AG09319 (cell line): ENCODE data around the gene GTF2F1.

Source experiments
- DNase-seq: peaks from one replicate; pipeline ENCODE4 v3.0.0-alpha.2; 2010; ENCODE audit warnings: low read depth; ENCODE audit errors: extremely low read depth
- CTCF ChIP-seq: IDR thresholded peaks from 2 replicates; pipeline ENCODE4 v1.5.1; 2011; ENCODE audit warnings: low read depth, mild to moderate bottlenecking, inconsistent platforms, low read length, moderate library complexity

Gene GTF2F1

GRCh38 chr19:6379744-6380143 lies 13.2 kb downstream of the GTF2F1 start:
- no peak for DNase-seq

DNA sequence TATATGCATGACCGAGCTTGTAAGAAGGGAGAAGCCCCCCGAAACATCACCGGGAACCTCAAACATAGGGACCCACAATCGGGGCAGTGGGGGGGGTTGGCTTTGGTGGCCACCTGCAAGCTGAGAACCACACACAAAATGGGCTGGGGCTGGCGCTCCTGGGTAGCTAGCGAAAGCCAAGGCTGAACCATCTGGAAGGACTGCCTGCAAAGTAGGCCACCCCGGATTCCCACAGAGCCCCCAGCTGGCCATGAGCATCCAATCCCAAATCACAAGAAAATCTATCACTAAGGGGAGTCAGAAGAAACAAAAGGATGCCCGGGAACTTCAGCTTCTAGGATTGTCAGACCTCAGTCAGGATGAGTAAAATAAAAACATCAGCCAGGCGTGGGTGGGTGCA lies 14.5 kb downstream of the GTF2F1 start:
- no peak for TF ChIP-seq CTCF
- no peak for DNase-seq

More at GRCh38 chr19:6379744-6380143, 13.2 kb downstream of the GTF2F1 start:
- TF ChIP-seq CTCF, result no peak

DNA sequence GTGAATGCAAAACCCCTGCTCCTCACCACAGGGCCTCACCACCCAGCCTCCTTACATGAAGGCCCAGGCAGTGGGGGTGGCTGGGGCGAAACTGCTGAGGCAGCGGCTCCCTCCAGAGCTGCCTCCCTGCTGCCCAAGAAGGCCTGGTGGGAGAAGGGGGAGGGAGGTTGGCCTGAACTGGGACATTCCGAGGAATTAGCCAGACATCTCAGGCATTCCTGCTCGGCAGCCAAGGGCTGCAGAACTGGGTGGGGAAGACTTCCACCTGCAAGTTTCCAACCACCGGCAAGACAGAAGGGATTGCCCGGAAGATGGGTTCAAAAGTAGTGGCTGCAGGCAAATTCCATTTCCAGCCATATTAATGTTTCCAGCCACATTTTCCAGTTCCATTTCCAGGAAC lies 14.9 kb downstream of the GTF2F1 start:
- no peak for DNase-seq
- TF ChIP-seq CTCF, result no peak

- no peak for TF ChIP-seq CTCF
- no peak for DNase-seq
Observed at GRCh38 chr19:6376512-6377190, 16.3 kb downstream of the GTF2F1 start.

GRCh38 chr19:6375411-6376010 lies 17.5 kb downstream of the GTF2F1 start, which contains the start of gene PSPN:
TSS of gene PSPN (minus strand) at chr19:6375933. CDS start at chr19:6375849, 84 bp downstream.
- no peak for DNase-seq
- no peak for TF ChIP-seq CTCF

DNA sequence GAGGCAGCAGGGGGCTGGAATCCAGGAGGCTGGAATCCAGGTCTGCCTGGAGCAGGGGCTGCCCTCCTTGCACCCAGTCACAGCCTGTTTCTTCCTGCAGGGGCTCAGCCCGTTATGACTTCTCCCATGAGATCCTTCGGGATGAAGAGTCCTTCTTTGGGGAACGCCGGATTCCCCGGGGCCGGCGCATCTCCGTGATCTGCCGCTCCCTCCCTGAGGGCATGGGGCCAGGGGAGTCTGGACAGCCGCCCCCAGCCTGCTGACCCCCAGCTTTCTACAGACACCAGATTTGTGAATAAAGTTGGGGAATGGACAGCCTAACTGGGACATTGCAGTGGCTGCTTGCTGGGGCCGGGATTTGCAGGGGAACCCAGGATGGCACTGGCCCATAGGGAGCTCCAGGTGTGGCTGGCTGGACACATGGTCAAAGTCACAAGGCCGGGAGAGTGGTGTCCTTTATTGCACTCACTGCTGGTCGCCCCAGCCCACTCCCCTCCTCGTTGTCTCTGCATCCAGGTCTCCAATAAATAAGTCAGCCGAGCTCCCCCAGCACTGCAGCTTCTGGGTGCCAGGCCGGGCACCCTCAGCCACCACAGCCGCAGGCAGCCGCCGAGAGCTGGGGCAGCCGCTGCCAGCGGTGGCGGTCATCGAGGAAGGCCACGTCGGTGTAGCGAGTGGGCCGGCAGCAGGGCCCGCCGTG lies 18.1 kb downstream of the GTF2F1 start:
- DNase-seq, result no peak
- no peak for TF ChIP-seq CTCF

- no peak for DNase-seq
Observed at GRCh38 chr19:6374161-6374709, 18.7 kb downstream of the GTF2F1 start.

More at GRCh38 chr19:6374161-6374709, 18.7 kb downstream of the GTF2F1 start:
- TF ChIP-seq CTCF, result no peak
